ENCODE results near the gene VASN.

VASN gene

DNA sequence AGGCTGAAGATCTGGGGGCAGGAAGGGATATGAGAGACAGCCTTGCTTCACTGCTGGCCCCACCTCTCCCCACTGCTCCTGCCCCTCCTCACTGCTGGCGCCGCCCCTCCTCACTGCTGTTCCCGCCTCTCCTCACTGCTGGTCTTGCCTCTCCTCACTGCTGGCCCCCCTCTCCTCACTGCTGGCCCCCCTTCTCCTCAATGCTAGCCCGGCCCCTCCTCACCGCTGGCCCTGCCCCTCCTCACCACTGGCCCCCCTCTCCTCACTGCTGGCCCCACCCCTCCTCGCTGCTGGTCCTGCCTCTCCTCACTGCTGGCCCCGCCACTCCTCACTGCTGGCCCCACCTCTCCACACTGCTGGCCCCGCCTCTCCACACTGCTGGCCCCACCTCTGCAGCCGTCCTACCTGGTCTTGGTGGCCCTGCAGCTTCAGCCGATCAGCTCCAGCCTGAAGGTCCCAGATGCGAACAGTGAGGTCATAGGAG lies 11.1 kb upstream of the VASN start:
- no peak overlapping the region for H3K4me3 ChIP-seq (ENCODE audit: low read depth, low read length, poor library complexity, severe bottlenecking)
- H3F3A ChIP-seq (ENCODE audit: insufficient read depth, low read length) = no peaks in the 10 kb centered on the region
- H3K9ac ChIP-seq (ENCODE audit: low read length) = no peak overlapping the region
- no peaks in the 10 kb centered on the region for H3K4me1 ChIP-seq (ENCODE audit: insufficient read depth, low read length, severe bottlenecking)
- no peaks in the 10 kb centered on the region for H3K9me2 ChIP-seq (ENCODE audit: low read depth, low read length)
- H3K4me2 ChIP-seq (ENCODE audit: low read length) = no peak overlapping the region
- H3K9me3 ChIP-seq (ENCODE audit: low read length) = no peaks in the 10 kb centered on the region
- no peaks in the 10 kb centered on the region for H4K20me1 ChIP-seq (ENCODE audit: insufficient read depth, low read length)
- H3K79me2 ChIP-seq (ENCODE audit: insufficient read depth, low read length) = no peaks in the 10 kb centered on the region
- TF ChIP-seq, protein P1, sequence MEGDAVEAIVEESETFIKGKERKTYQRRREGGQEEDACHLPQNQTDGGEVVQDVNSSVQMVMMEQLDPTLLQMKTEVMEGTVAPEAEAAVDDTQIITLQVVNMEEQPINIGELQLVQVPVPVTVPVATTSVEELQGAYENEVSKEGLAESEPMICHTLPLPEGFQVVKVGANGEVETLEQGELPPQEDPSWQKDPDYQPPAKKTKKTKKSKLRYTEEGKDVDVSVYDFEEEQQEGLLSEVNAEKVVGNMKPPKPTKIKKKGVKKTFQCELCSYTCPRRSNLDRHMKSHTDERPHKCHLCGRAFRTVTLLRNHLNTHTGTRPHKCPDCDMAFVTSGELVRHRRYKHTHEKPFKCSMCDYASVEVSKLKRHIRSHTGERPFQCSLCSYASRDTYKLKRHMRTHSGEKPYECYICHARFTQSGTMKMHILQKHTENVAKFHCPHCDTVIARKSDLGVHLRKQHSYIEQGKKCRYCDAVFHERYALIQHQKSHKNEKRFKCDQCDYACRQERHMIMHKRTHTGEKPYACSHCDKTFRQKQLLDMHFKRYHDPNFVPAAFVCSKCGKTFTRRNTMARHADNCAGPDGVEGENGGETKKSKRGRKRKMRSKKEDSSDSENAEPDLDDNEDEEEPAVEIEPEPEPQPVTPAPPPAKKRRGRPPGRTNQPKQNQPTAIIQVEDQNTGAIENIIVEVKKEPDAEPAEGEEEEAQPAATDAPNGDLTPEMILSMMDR (IDR thresholded peaks at IDR 0.05; ENCODE audit: low read length) = no peak
- no peak for TF ChIP-seq EZH2 (IDR thresholded peaks at IDR 0.05; ENCODE audit: borderline replicate concordance, low read length)
- H3K36me3 ChIP-seq (ENCODE audit: insufficient read depth, low read length) = peaks cover 44% of the 10 kb centered on the region; the same call in 1 of the 2 replicates
- H3K27me3 ChIP-seq (ENCODE audit: insufficient read depth, low read length) = no peaks in the 10 kb centered on the region
- H2AFZ ChIP-seq (ENCODE audit: low read length) = no peak overlapping the region
- no peak overlapping the region for H3K27ac ChIP-seq (ENCODE audit: low read depth, low read length, poor library complexity, severe bottlenecking)

DNA sequence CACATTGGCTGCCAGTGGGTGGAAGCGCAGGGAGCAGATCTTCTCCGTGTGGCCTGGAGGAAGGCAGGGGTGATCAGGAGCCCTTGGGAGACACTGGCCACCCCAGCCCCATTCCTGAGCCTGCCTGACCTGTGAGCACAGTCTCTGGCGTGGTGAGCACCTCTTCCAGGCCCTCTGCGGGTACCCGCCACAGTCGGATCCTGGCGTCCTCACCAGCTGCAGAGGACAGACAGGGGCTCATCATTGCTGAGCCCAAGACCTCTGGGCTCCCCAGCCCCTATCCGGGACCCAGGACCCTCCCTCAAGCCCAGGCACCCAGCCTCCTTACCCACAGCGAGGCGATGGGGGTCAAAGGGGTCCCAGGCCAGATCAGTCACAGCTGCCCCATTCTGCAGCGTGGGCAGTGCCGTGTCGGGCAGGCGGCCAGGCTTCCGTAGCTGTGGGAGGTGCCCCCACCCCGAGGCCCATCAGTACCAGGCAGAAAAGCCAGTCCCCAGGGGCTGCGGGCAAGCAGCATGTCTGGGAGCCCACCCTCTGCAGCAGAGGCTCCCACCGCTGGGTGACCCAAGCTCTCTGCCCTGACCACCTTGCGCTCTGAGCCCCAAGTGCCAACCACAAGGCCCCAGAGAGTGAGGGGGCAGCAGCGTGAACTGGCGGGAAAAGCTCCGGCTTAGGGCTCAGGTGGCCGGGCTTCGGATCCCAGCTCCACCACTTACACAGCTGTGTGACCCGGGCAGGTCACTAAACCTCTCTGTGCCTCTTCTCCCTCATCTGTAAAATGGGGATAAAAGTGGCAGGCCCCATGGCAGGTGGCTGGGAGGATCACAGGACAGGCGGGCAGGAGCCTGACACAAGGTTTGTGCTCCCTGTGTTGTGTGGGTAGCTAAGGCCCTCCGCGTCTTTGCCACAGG lies 10.4 kb upstream of the VASN start:
- no peaks in the 10 kb centered on the region for H3F3A ChIP-seq (ENCODE audit: insufficient read depth, low read length)
- no peaks in the 10 kb centered on the region for H3K9me3 ChIP-seq (ENCODE audit: low read length)
- H3K4me3 ChIP-seq (ENCODE audit: low read depth, low read length, poor library complexity, severe bottlenecking) = no peak overlapping the region
- H3K27me3 ChIP-seq (ENCODE audit: insufficient read depth, low read length) = no peaks in the 10 kb centered on the region
- no peaks in the 10 kb centered on the region for H4K20me1 ChIP-seq (ENCODE audit: insufficient read depth, low read length)
- H2AFZ ChIP-seq (ENCODE audit: low read length) = no peak overlapping the region
- no peaks in the 10 kb centered on the region for H3K79me2 ChIP-seq (ENCODE audit: insufficient read depth, low read length)
- H3K4me2 ChIP-seq (ENCODE audit: low read length) = no peak overlapping the region
- H3K36me3 ChIP-seq (ENCODE audit: insufficient read depth, low read length) = peaks cover 44% of the 10 kb centered on the region; the same call in 1 of the 2 replicates
- H3K9me2 ChIP-seq (ENCODE audit: low read depth, low read length) = no peaks in the 10 kb centered on the region
- no peak overlapping the region for H3K27ac ChIP-seq (ENCODE audit: low read depth, low read length, poor library complexity, severe bottlenecking)
- H3K4me1 ChIP-seq (ENCODE audit: insufficient read depth, low read length, severe bottlenecking) = no peaks in the 10 kb centered on the region
- TF ChIP-seq EZH2 (IDR thresholded peaks at IDR 0.05; ENCODE audit: borderline replicate concordance, low read length) = no peak
- TF ChIP-seq, protein P1 (IDR thresholded peaks at IDR 0.05; ENCODE audit: low read length) = no peak
- no peak overlapping the region for H3K9ac ChIP-seq (ENCODE audit: low read length)

DNA sequence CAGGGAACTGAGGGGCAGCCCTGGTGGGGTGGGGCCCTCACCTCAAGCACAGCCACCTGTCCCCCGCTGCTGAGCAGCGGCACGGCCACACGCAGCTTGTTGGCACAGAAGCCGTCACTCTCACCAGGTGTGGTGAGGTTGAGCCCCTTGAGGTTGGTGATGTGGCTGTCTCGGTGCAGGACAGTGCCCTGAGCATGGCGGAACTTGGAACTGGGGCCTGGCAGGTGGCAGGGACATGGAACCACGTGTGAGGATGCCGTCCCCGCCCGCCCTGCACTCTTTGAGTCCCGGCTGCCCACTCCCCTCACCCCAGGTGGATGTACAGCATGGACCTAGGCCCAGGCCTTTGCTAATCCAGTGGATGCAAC lies 9.7 kb upstream of the VASN start:
- no peaks in the 10 kb centered on the region for H3F3A ChIP-seq (ENCODE audit: insufficient read depth, low read length)
- no peak overlapping the region for H3K27ac ChIP-seq (ENCODE audit: low read depth, low read length, poor library complexity, severe bottlenecking)
- no peak overlapping the region for H3K4me2 ChIP-seq (ENCODE audit: low read length)
- H3K9ac ChIP-seq (ENCODE audit: low read length) = no peak overlapping the region
- TF ChIP-seq, protein P1 (IDR thresholded peaks at IDR 0.05; ENCODE audit: low read length) = no peak
- TF ChIP-seq EZH2 (IDR thresholded peaks at IDR 0.05; ENCODE audit: borderline replicate concordance, low read length) = no peak
- H3K9me3 ChIP-seq (ENCODE audit: low read length) = no peaks in the 10 kb centered on the region
- H3K4me1 ChIP-seq (ENCODE audit: insufficient read depth, low read length, severe bottlenecking) = no peaks in the 10 kb centered on the region
- H3K9me2 ChIP-seq (ENCODE audit: low read depth, low read length) = no peaks in the 10 kb centered on the region
- no peaks in the 10 kb centered on the region for H4K20me1 ChIP-seq (ENCODE audit: insufficient read depth, low read length)
- no peak overlapping the region for H3K4me3 ChIP-seq (ENCODE audit: low read depth, low read length, poor library complexity, severe bottlenecking)
- no peaks in the 10 kb centered on the region for H3K79me2 ChIP-seq (ENCODE audit: insufficient read depth, low read length)
- H3K27me3 ChIP-seq (ENCODE audit: insufficient read depth, low read length) = no peaks in the 10 kb centered on the region
- H2AFZ ChIP-seq (ENCODE audit: low read length) = no peak overlapping the region
- peaks cover 44% of the 10 kb centered on the region; the same call in 1 of the 2 replicates for H3K36me3 ChIP-seq (ENCODE audit: insufficient read depth, low read length)
